Measurements from ENCODE around the gene SLC26A5.
"Not testable (repeated sequence)": the region's sequence is repeated elsewhere in the genome, so short reads cannot be mapped to it uniquely, and the experiment has no call there.

Gene SLC26A5

GRCh38 chr7:103425177-103425576, 20.8 kb downstream of the SLC26A5 start:
- DNase-seq (ENCODE audit: low read depth): no peak
- no peak for TF ChIP-seq CTCF (IDR thresholded peaks at IDR 0.05; ENCODE audit: insufficient read depth, low read depth, low read length, missing control alignments)
- no peak overlapping the region for H3K4me3 ChIP-seq (ENCODE audit: low read length)

- H3K4me3 ChIP-seq (ENCODE audit: low read length): no peak overlapping the region
- no peak for DNase-seq (ENCODE audit: low read depth)
- no peak for TF ChIP-seq CTCF (IDR thresholded peaks at IDR 0.05; ENCODE audit: insufficient read depth, low read depth, low read length, missing control alignments)
Measured at GRCh38 chr7:103423467-103424179, 22.4 kb downstream of the SLC26A5 start.

- no peak overlapping the region for H3K4me3 ChIP-seq (ENCODE audit: low read length)
- no peak for DNase-seq (ENCODE audit: low read depth)
- TF ChIP-seq CTCF (IDR thresholded peaks at IDR 0.05; ENCODE audit: insufficient read depth, low read depth, low read length, missing control alignments): no peak
Measured at GRCh38 chr7:103420857-103421384, 25.1 kb downstream of the SLC26A5 start.

- H3K4me3 ChIP-seq (ENCODE audit: low read length): no peak overlapping the region
- no peak for DNase-seq (ENCODE audit: low read depth)
- TF ChIP-seq CTCF (IDR thresholded peaks at IDR 0.05; ENCODE audit: insufficient read depth, low read depth, low read length, missing control alignments): no peak
Measured at GRCh38 chr7:103418241-103418640, 27.8 kb downstream of the SLC26A5 start.

- no peak for DNase-seq (ENCODE audit: low read depth)
- H3K4me3 ChIP-seq (ENCODE audit: low read length): no peak overlapping the region
- TF ChIP-seq CTCF (IDR thresholded peaks at IDR 0.05; ENCODE audit: insufficient read depth, low read depth, low read length, missing control alignments): no peak
Measured at GRCh38 chr7:103413407-103413806, 32.6 kb downstream of the SLC26A5 start.

- DNase-seq (ENCODE audit: low read depth): no peak
- no peak for TF ChIP-seq CTCF (IDR thresholded peaks at IDR 0.05; ENCODE audit: insufficient read depth, low read depth, low read length, missing control alignments)
- no peak overlapping the region for H3K4me3 ChIP-seq (ENCODE audit: low read length)
Measured at GRCh38 chr7:103412151-103412550, 33.9 kb downstream of the SLC26A5 start.

- not testable (repeated sequence) for DNase-seq (ENCODE audit: low read depth); H3K4me3 ChIP-seq (ENCODE audit: low read length)
Measured at GRCh38 chr7:103405789-103406613, 40.0 kb downstream of the SLC26A5 start.

GRCh38 chr7:103399687-103400086, 46.3 kb downstream of the SLC26A5 start:
- not testable (repeated sequence) for H3K4me3 ChIP-seq (ENCODE audit: low read length); DNase-seq (ENCODE audit: low read depth)
